ENCODE results near the gene OPRM1.

Gene OPRM1

DNA sequence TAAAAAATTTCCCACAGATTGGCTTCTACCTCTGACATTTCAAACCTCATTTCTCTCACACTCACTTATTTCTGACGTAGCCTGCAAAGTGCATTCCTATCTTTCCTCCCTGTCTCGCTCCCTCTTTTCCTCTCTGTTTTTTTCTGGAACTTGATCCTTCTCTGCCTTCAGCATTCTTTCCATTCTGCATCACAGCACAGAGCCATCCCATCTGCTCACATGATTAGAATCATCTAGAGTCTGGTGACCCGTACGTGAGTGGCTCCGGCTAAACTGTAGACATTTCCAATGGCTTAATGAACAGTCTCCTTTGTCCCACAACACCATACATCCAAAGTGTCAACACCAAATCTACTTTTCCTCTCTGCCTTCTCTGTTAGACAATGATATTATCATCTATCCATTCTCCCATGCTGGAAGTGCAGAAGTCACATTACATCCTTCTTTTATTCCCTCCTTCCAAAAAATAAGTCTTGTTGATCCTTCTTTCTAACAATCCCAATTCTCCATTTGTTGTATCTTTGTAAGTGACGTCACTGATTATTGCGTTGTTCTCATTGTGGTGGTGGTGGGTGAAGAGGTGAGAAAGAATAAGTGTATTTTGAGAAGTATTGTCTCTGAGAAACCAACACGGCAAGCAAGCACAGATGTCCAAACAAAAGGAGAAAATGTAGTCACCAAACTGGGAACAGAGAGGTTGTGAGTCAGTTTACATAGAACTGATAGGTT is 41.6 kb downstream of the OPRM1 start:
- Histone ChIP-seq H3K27ac (no peak overlapping the region), H3K4me3 (no peak overlapping the region)
- DNase-seq (ENCODE audit: low spot score), result no peak
- TF ChIP-seq, protein P1, sequence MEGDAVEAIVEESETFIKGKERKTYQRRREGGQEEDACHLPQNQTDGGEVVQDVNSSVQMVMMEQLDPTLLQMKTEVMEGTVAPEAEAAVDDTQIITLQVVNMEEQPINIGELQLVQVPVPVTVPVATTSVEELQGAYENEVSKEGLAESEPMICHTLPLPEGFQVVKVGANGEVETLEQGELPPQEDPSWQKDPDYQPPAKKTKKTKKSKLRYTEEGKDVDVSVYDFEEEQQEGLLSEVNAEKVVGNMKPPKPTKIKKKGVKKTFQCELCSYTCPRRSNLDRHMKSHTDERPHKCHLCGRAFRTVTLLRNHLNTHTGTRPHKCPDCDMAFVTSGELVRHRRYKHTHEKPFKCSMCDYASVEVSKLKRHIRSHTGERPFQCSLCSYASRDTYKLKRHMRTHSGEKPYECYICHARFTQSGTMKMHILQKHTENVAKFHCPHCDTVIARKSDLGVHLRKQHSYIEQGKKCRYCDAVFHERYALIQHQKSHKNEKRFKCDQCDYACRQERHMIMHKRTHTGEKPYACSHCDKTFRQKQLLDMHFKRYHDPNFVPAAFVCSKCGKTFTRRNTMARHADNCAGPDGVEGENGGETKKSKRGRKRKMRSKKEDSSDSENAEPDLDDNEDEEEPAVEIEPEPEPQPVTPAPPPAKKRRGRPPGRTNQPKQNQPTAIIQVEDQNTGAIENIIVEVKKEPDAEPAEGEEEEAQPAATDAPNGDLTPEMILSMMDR (IDR thresholded peaks at IDR 0.05), result no peak

DNA sequence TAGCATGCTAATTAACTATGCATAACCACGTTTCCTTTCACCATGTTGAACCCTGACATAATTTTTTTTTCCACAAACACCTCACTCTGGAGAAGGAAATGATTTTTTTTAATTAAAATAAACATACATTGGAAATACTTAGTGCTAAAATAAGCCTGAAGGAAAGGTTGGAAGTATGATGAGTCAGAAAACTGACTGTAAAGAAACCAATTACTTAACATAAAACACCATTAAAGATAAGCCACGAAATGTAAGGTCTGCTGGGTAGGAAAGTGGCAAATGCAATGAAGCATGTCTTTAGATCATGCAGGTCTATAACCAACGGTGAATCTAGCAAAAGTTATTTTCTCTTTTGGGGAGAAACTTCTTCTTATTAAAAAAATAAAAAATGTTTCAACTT is 47.5 kb downstream of the OPRM1 start:
- no peak overlapping the region for H3K4me3 ChIP-seq
- TF ChIP-seq, protein P1 (IDR thresholded peaks at IDR 0.05), result no peak
- no peak overlapping the region for H3K27ac ChIP-seq
- no peak for DNase-seq (ENCODE audit: low spot score)

DNA sequence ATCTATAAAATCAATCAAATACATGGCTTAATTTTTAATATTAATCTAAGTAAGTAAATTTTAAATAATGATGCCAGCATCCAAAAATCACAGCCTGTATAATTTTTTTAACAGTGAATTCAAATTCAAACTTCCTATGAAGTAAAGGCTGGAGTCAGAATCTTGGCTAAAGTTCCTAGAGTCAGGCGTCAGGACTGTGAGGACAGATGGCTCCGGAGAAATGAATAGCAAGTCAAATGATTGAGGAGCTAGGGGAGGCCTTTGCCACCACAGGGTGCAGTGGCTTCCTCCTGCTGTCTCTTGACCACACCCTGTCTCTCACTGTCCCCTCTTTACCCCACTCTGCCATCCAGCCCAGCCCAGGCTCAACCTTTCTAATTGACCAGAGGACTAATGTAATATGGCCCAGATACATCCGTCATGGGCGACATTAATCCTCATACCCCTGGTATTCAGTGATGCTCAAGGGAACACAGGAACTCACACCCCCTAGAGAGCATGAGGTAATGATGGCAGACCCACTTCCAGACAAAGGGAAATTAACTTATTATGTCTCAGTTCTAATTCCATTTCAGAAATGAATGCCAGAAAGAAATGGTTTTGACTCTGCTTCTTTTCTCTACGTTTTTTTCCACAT is 53.4 kb downstream of the OPRM1 start:
- no peak for DNase-seq (ENCODE audit: low spot score)
- TF ChIP-seq, protein P1 (IDR thresholded peaks at IDR 0.05), result no peak
- Histone ChIP-seq H3K27ac (no peak overlapping the region), H3K4me3 (no peak overlapping the region)

- H3K27ac ChIP-seq, result no peak overlapping the region
- TF ChIP-seq, protein P1 (IDR thresholded peaks at IDR 0.05), result no peak
- no peak for DNase-seq (ENCODE audit: low spot score)
- H3K4me3 ChIP-seq, result no peak overlapping the region
These were observed 54.4 kb downstream of the OPRM1 start for GRCh38 chr6:154093231-154094044.

DNA sequence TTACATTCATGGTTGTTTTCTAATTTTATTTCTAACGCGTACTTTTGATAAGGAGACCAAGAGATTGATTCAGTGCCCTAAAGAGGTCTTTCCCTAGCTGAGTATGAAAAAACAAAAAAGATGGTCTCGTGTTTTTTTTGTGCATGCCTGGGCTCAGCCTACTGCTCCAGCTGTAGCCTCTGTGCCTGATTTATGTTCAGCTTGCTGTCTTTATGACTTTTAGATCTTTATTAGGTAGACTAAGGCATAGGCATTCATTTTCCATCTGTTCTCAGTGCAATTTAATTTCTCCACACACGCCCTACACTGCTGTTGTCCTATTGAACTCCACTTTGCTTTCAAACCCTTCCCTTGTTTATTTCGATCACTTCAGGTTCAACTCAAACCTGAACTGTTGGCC is 56.5 kb downstream of the OPRM1 start:
- TF ChIP-seq, protein P1 (IDR thresholded peaks at IDR 0.05), result no peak
- DNase-seq (ENCODE audit: low spot score), result no peak

GRCh38 chr6:154096316-154096715 is 57.3 kb downstream of the OPRM1 start:
- DNase-seq (ENCODE audit: low spot score), result no peak
- Histone ChIP-seq H3K27ac (no peak overlapping the region), H3K4me3 (no peak overlapping the region)
- TF ChIP-seq, protein P1 (IDR thresholded peaks at IDR 0.05), result no peak

More for the DNA sequence above, 56.5 kb downstream of the OPRM1 start:
- Histone ChIP-seq H3K27ac (no peak overlapping the region), H3K4me3 (no peak overlapping the region)
